Lower leg skin (tissue), 4 donors: Measurements from ENCODE around the gene CYP19A1. TPM values are rescaled to one million over a fixed set of nuclear protein-coding genes. Genes with fewer than 3 reads are reported as not detected.

Experiments used
- DNase-seq, 2 donors: peaks; one replicate each; pipeline ENCODE4 v3.0.0-alpha.2; 2019; ENCODE audit warnings: low spot score in 2 of 2
- H3K4me3 ChIP-seq: fragments of 200-600 bp; sonication (generic); 2 replicates; pipeline ENCODE4 v1.5.1; 2017; ENCODE audit warnings: mild to moderate bottlenecking, low read depth; ENCODE audit not compliant: poor library complexity, severe bottlenecking
- POLR2A ChIP-seq, 2 donors: fragments of 450-650 bp; IDR thresholded peaks; one replicate each; pipeline ENCODE4 v1.6.1; 2016 to 2017; ENCODE audit warnings: antibody characterized with exemption in 2 of 2, mild to moderate bottlenecking in 1 of 2, moderate library complexity in 1 of 2
- WGBS, 2 donors: methylation state at CpG; one replicate each; pipeline ENCODE4 v1.1.5; 2018; 5-methylcytosine and 5-hydroxymethylcytosine counted together
- intact Hi-C: fragments of 100-400 bp; cut with DNase I; formaldehyde crosslinking; loops from one replicate; pipeline ENCODE4 v1.15.0; 2023; ENCODE audit warnings: low total_unique reads
- total RNA-seq, 4 donors: library from RNA; depleted of rRNA; stranded (reverse); fragments of >200 nt; gene quantifications; one replicate each; pipeline ENCODE4 v1.1.0, GENCODE V29; 2016
- TF ChIP-seq, protein P1 (sequence below), 3 donors: fragments of 450-650 bp; IDR thresholded peaks; one replicate each; pipeline ENCODE4 v1.5.1; 2016; ENCODE audit warnings: antibody characterized with exemption in 3 of 3, mild to moderate bottlenecking in 3 of 3, moderate library complexity in 2 of 3

The CYP19A1 gene
- total RNA-seq, 4 donors from 2014 or later: 0.51 to 6.2 (median 2.6) TPM

DNA sequence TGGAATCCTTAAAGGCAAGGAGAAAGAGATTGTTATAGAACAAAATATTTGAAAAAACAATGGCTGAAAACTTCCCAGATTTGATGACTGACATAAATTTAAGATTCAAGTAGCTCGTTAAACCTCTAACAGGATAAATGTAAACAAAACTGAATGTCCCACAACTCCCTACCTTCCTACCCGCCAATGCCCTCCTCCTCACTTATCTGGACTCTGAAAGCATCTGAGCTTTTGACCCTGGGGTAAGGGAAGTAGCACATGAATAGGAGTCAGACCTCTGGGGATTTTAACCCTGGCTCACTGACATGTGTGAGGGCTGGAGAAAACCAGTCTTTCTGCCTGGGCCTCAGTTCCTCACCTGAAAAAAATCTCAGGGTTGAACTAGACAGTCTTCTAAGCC, 26.9 kb downstream of the CYP19A1 start:
- peak in 1 of 2 donors; percentile 14 for DNase-seq
- WGBS, 2 donors: 72 to 80% methylated on average over 2 of the region's 2 CpGs
- intact Hi-C loops: no loop called here
- TF ChIP-seq, protein P1, sequence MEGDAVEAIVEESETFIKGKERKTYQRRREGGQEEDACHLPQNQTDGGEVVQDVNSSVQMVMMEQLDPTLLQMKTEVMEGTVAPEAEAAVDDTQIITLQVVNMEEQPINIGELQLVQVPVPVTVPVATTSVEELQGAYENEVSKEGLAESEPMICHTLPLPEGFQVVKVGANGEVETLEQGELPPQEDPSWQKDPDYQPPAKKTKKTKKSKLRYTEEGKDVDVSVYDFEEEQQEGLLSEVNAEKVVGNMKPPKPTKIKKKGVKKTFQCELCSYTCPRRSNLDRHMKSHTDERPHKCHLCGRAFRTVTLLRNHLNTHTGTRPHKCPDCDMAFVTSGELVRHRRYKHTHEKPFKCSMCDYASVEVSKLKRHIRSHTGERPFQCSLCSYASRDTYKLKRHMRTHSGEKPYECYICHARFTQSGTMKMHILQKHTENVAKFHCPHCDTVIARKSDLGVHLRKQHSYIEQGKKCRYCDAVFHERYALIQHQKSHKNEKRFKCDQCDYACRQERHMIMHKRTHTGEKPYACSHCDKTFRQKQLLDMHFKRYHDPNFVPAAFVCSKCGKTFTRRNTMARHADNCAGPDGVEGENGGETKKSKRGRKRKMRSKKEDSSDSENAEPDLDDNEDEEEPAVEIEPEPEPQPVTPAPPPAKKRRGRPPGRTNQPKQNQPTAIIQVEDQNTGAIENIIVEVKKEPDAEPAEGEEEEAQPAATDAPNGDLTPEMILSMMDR (IDR thresholded peaks at IDR 0.05): no peak
- TF ChIP-seq POLR2A (IDR thresholded peaks at IDR 0.05): no peak
- no peak overlapping the region for H3K4me3 ChIP-seq

DNA sequence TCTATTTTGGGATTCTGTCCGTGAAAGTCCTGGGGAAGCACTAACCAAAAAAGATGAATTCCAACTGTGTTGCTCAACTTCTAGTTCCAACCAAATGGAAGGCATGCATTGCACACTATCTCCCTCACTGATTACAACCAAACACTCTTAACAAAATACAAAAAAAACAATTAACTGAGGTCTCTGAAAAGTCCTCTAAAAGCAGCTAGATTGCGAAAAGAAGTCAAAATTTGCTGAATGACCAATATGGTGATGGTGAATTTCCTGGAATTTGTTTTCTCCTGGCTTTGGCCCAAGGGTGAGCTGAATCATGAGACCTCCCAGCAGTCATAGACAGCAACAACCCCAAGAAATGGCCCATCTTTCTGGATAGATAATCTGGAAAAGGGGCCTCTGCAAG, 28.3 kb downstream of the CYP19A1 start:
- DNase-seq: peak in 1 of 2 donors; percentile 46
- no peak overlapping the region for H3K4me3 ChIP-seq
- WGBS, 2 donors: 68 to 83% methylated on average over 2 of the region's 2 CpGs
- TF ChIP-seq, protein P1 (IDR thresholded peaks at IDR 0.05): no peak
- TF ChIP-seq POLR2A (IDR thresholded peaks at IDR 0.05): no peak
- intact Hi-C loops: no loop called here

DNA sequence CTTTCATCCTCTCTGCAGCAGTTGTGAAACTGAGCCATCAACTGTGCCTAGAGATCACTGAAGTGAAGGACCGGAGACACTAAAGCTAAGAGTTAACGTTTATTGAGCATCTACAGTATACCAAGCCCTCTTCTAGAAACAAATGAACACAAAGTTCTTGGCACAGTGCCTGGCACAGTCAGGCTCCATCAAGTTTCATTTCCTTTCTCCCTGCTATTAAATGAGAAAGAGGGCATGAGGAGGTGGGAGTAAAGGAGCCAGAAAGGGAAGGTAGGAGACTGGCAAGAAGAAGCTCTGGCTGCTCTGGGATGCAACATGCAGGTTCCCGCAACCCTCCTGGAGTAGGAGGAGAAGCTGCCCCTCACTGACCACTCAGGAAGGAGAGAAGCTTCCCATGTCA, 30.6 kb downstream of the CYP19A1 start:
- WGBS, 2 donors: 62 to 78% methylated on average over 3 of the region's 3 CpGs
- DNase-seq: peak in 1 of 2 donors; percentile 78
- H3K4me3 ChIP-seq: no peak overlapping the region
- intact Hi-C loops: no loop called here
- TF ChIP-seq, protein P1 (IDR thresholded peaks at IDR 0.05): no peak
- no peak for TF ChIP-seq POLR2A (IDR thresholded peaks at IDR 0.05)

DNA sequence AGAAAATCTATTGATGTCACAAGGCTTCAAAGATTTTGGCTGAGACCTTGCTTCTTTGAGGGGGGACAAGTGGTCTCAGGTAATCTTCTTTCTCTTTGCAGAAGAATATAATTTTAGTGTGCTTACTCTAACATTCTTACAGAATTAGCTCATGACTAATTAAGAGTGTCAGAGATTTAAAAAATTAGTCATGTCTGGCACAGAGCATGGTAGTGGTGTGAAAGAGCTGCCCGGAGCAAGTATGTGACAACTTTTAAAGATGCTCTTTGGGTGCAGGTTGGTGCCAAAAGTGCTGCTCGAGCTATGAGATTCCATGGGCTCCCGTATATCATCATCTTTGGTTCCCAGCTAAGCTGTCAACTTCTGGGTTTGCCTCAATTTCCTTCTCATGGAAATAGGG, 31.1 kb downstream of the CYP19A1 start:
- TF ChIP-seq, protein P1 (IDR thresholded peaks at IDR 0.05): no peak
- TF ChIP-seq POLR2A (IDR thresholded peaks at IDR 0.05): no peak
- no peak for DNase-seq
- 54 to 56% methylated on average over 3 of the region's 3 CpGs for WGBS, 2 donors
- intact Hi-C loops: no loop called here
- no peak overlapping the region for H3K4me3 ChIP-seq

DNA sequence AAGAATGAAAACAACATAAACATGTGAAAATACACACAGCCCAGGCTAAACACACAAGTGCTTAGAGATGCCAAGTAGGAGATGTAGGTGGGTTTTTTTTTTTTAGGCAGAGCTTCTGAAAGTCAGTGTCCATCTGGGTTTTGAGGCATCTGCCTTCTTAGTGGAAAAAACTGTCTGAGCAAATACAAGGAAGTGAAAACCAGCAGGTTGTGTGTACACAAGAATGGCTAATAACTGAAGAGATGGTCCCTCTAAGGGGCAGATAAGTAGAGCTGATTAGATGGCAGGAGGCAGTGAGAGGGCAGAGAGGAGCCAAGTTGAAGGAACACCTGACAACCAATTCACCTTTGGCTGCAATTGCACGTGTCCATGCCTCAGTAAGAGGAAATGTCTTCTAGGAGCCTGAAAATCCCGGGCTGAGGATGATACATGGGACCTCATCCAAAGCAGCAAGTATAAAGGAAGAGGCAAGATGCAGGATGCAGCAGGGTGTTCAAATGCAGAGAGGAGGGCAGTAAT, 34.9 kb downstream of the CYP19A1 start:
- intact Hi-C loops: no loop called here
- TF ChIP-seq POLR2A (IDR thresholded peaks at IDR 0.05): no peak
- TF ChIP-seq, protein P1 (IDR thresholded peaks at IDR 0.05): no peak
- WGBS, 2 donors: 82 to 85% methylated on average over 2 of the region's 2 CpGs
- no peak overlapping the region for H3K4me3 ChIP-seq
- peak in 1 of 2 donors; percentile 14 for DNase-seq

DNA sequence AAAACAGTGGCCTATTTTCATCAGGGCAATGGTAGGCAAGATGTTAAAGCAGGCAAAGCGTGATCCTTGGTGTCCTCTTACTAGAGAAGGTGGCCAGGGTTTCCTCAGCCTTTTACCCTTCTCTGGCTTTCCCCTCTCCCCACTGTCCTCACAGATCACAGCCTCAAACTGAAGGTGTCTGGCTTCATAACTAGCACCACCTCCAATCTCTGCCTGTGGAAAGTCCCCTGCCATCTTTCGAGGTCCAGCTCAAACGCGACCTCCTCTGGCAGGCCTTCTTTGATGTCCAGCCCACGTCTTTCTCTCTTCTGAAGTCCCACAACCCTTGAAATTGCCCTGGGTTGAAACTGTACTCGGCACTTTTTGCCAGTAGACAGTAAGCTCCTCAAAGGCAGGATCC, 35.9 kb downstream of the CYP19A1 start:
- H3K4me3 ChIP-seq: no peak overlapping the region
- TF ChIP-seq, protein P1 (IDR thresholded peaks at IDR 0.05): no peak
- no peak for TF ChIP-seq POLR2A (IDR thresholded peaks at IDR 0.05)
- 80 to 91% methylated on average over 6 of the region's 6 CpGs for WGBS, 2 donors
- intact Hi-C loops: no loop called here
- DNase-seq: no peak
